ENCODE data around the gene SHOC1.
"Not testable (repeated sequence)": the region's sequence is repeated elsewhere in the genome, so short reads cannot be mapped to it uniquely, and the experiment has no call there.

SHOC1 gene

GRCh38 chr9:111798786-111799185, 4.0 kb upstream of the SHOC1 start (continued):
- TF ChIP-seq ZNF513 (tag by site-specific recombination; IDR thresholded peaks at IDR 0.05) = no peak
- peak; percentile 66; the same call in 1 of the 2 replicates for TF ChIP-seq ZNF558 (tag by site-specific recombination; IDR thresholded peaks at IDR 0.05)
- no peak for TF ChIP-seq SETDB1 (IDR thresholded peaks at IDR 0.05; ENCODE audit: insufficient read length, low read length)
- TF ChIP-seq ZNF629 (tag by site-specific recombination; IDR thresholded peaks at IDR 0.05) = 0 out of 2 replicates have a peak, but pooled peaks have one; percentile 23

- no peaks in the 10 kb centered on the region for H3K9me3 ChIP-seq (ENCODE audit: control insufficient read depth, insufficient read depth, low read depth, low read length)
- POLR2A ChIA-PET = no interaction called here
- CTCF ChIA-PET = no interaction called here
- no peaks in the 10 kb centered on the region for H3K4me1 ChIP-seq (ENCODE audit: control insufficient read depth, insufficient read depth, low read length)
- no peak overlapping the region for H3K4me3 ChIP-seq (ENCODE audit: low read depth, low read length)
- H3K36me3 ChIP-seq (ENCODE audit: control insufficient read depth in 2 of 2, insufficient read depth in 1 of 2, low read length in 2 of 2) = no peaks in the 10 kb centered on the region
- no peak overlapping the region for H3K27ac ChIP-seq (ENCODE audit: extremely low read depth, low read depth, low read length)
- TF ChIP-seq KLF10 (tag by site-specific recombination; IDR thresholded peaks at IDR 0.05) (no peak), YY2 (tag by site-specific recombination; IDR thresholded peaks at IDR 0.05) (no peak), ZNF426 (tag by site-specific recombination; IDR thresholded peaks at IDR 0.05) (no peak), ZNF19 (tag by site-specific recombination; IDR thresholded peaks at IDR 0.05; ENCODE audit: low read depth) (no peak), SCRT1 (tag by site-specific recombination; IDR thresholded peaks at IDR 0.05; ENCODE audit: borderline replicate concordance) (no peak), ZNF830 (tag by site-specific recombination; IDR thresholded peaks at IDR 0.05; ENCODE audit: low read depth) (no peak), ZNF138 (tag by site-specific recombination; IDR thresholded peaks at IDR 0.05; ENCODE audit: borderline replicate concordance) (no peak)
Observed at GRCh38 chr9:111795557-111795839, 761 bp upstream of the SHOC1 start.

- H3K27ac ChIP-seq (ENCODE audit: extremely low read depth, low read depth, low read length); POLR2A ChIA-PET: not testable (repeated sequence)
- CTCF ChIA-PET = interaction anchor here (0.7 kb wide), 1 partner anchor 287 kb away, joined by 3 read pairs; no protein-coding TSS in a partner anchor
Observed at GRCh38 chr9:111791821-111792220, 2.9 kb downstream of the SHOC1 start.

GRCh38 chr9:111789881-111790280, 4.9 kb downstream of the SHOC1 start:
- ChIA-PET POLR2A (no interaction called here), CTCF (interaction anchor here (0.7 kb wide), 1 partner anchor 325 kb away, joined by 3 read pairs; no protein-coding TSS in a partner anchor)
- H3K27ac ChIP-seq (ENCODE audit: extremely low read depth, low read depth, low read length) = no peak overlapping the region
- H3K36me3 ChIP-seq (ENCODE audit: control insufficient read depth in 2 of 2, insufficient read depth in 1 of 2, low read length in 2 of 2) = no peaks in the 10 kb centered on the region
- H3K4me1 ChIP-seq (ENCODE audit: control insufficient read depth, insufficient read depth, low read length) = no peaks in the 10 kb centered on the region
- no peaks in the 10 kb centered on the region for H3K9me3 ChIP-seq (ENCODE audit: control insufficient read depth, insufficient read depth, low read depth, low read length)
- no peak for TF ChIP-seq ZNF175 (tag by site-specific recombination; IDR thresholded peaks at IDR 0.05)
- no peak for TF ChIP-seq WT1 (tag by site-specific recombination; IDR thresholded peaks at IDR 0.05)
- no peak for TF ChIP-seq ZBTB10 (tag by site-specific recombination; IDR thresholded peaks at IDR 0.05)
- no peak for TF ChIP-seq IKZF3 (tag by site-specific recombination; IDR thresholded peaks at IDR 0.05)
- no peak for TF ChIP-seq GLIS1 (tag by site-specific recombination; IDR thresholded peaks at IDR 0.05)
- no peak for TF ChIP-seq ZBTB11 (tag by site-specific recombination; conservative IDR thresholded peaks at IDR 0.05; ENCODE audit: low read depth)
- no peak overlapping the region for H3K4me3 ChIP-seq (ENCODE audit: low read depth, low read length)

More at GRCh38 chr9:111791821-111792220, 2.9 kb downstream of the SHOC1 start:
- H3K9me3 ChIP-seq (ENCODE audit: control insufficient read depth, insufficient read depth, low read depth, low read length); H3K4me3 ChIP-seq (ENCODE audit: low read depth, low read length); H3K4me1 ChIP-seq (ENCODE audit: control insufficient read depth, insufficient read depth, low read length); H3K36me3 ChIP-seq (ENCODE audit: control insufficient read depth in 2 of 2, insufficient read depth in 1 of 2, low read length in 2 of 2): not testable (repeated sequence)

Measured in HEK293 (cell line).